SK-N-SH treated with all-trans-retinoic acid at 6 μM for 48 hours (cell line): ENCODE data around the gene CANT1.

Experiments
- ARNTL ChIP-seq: fragments of 450-650 bp; formaldehyde crosslinking; IDR thresholded peaks from 2 replicates; pipeline ENCODE4 v1.5.0; 2020; ENCODE audit warnings: low read depth, mild to moderate bottlenecking, moderate library complexity, borderline replicate concordance
- GLIS3 ChIP-seq: fragments of 250-450 bp; sonication (Bioruptor Pico); IDR thresholded peaks from 2 replicates; pipeline ENCODE4 v1.5.0; 2020; ENCODE audit warnings: mild to moderate bottlenecking, moderate library complexity
- ISL1 ChIP-seq: fragments of 250-450 bp; sonication (Bioruptor Pico); IDR thresholded peaks from 2 replicates; pipeline ENCODE4 v2.1.2; 2022; ENCODE audit warnings: mild to moderate bottlenecking, moderate library complexity
- PATZ1 ChIP-seq: fragments of 250-450 bp; sonication (Bioruptor Pico); IDR thresholded peaks from 2 replicates; pipeline ENCODE4 v1.8.0; 2020; ENCODE audit warnings: mild to moderate bottlenecking, moderate library complexity, borderline replicate concordance
- RARB ChIP-seq: fragments of 250-450 bp; sonication (Bioruptor Pico); IDR thresholded peaks from 2 replicates; pipeline ENCODE4 v1.8.0; 2021; ENCODE audit warnings: mild to moderate bottlenecking, moderate library complexity
- ZFP3 ChIP-seq: fragments of 250-450 bp; sonication (Bioruptor Pico); IDR thresholded peaks from 2 replicates; pipeline ENCODE4 v1.5.0; 2020; ENCODE audit warnings: mild to moderate bottlenecking, moderate library complexity
- ZFP30 ChIP-seq: fragments of 450-650 bp; formaldehyde crosslinking; IDR thresholded peaks from 2 replicates; pipeline ENCODE4 v1.5.0; 2022; ENCODE audit warnings: mild to moderate bottlenecking, moderate library complexity
- ZNF70 ChIP-seq: fragments of 450-650 bp; formaldehyde crosslinking; IDR thresholded peaks from 2 replicates; pipeline ENCODE4 v1.5.0; 2020; ENCODE audit warnings: mild to moderate bottlenecking, moderate library complexity
- TF ChIP-seq, protein P1 (sequence below): fragments of 250-450 bp; sonication (Bioruptor Pico); IDR thresholded peaks from 2 replicates; pipeline ENCODE4 v1.5.0; 2020; ENCODE audit warnings: mild to moderate bottlenecking, moderate library complexity

GRCh38 chr17:79057737-79058385, 48.3 kb upstream of the CANT1 start:
- TF ChIP-seq ARNTL (CRISPR knock-in tag) (no peak), RARB (CRISPR knock-in tag) (no peak), PATZ1 (no peak), ZNF70 (no peak), ZFP3 (no peak), ZFP30 (CRISPR knock-in tag) (no peak), ISL1 (no peak), GLIS3 (CRISPR knock-in tag) (no peak)
- TF ChIP-seq, protein P1, sequence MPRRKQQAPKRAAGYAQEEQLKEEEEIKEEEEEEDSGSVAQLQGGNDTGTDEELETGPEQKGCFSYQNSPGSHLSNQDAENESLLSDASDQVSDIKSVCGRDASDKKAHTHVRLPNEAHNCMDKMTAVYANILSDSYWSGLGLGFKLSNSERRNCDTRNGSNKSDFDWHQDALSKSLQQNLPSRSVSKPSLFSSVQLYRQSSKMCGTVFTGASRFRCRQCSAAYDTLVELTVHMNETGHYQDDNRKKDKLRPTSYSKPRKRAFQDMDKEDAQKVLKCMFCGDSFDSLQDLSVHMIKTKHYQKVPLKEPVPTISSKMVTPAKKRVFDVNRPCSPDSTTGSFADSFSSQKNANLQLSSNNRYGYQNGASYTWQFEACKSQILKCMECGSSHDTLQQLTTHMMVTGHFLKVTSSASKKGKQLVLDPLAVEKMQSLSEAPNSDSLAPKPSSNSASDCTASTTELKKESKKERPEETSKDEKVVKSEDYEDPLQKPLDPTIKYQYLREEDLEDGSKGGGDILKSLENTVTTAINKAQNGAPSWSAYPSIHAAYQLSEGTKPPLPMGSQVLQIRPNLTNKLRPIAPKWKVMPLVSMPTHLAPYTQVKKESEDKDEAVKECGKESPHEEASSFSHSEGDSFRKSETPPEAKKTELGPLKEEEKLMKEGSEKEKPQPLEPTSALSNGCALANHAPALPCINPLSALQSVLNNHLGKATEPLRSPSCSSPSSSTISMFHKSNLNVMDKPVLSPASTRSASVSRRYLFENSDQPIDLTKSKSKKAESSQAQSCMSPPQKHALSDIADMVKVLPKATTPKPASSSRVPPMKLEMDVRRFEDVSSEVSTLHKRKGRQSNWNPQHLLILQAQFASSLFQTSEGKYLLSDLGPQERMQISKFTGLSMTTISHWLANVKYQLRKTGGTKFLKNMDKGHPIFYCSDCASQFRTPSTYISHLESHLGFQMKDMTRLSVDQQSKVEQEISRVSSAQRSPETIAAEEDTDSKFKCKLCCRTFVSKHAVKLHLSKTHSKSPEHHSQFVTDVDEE (CRISPR knock-in tag): no peak
